OCI-LY7 (cell line): ENCODE measurements around the gene SRD5A3. TPM values are rescaled to one million over a fixed set of nuclear protein-coding genes. Genes with fewer than 3 reads are reported as not detected.
A peak's percentile ranks its signal among the peaks of the same experiment; 100 is the strongest.

Source experiments
- BruUV-seq: library from RNA; stranded (reverse); fragments of 400-500 nt; replicated peaks from 2 replicates; lab custom pipeline; 2021; lab: Mats Ljungman, UMichigan
- CTCF ChIA-PET: fragments of 300-600 bp; sonication (Branson Sonifier 250); formaldehyde crosslinking; loops from one replicate; lab custom pipeline; 2022; ENCODE audit warnings: antibody characterized with exemption; ENCODE audit not compliant: unreplicated experiment; lab: Charles Lee
- POLR2A ChIA-PET: fragments of 300-600 bp; sonication (Branson Sonifier 250); formaldehyde crosslinking; loops from one replicate; lab custom pipeline; 2022; ENCODE audit warnings: antibody characterized with exemption; lab: Charles Lee
- DNase-seq: peaks from one replicate; pipeline ENCODE4 v3.0.0-alpha.2; 2015; ENCODE audit warnings: low spot score
- H2AFZ ChIP-seq: fragments of 200-600 bp; sonication (generic), shearing (Covaris generic); 2 replicates; pipeline ENCODE4 v1.6.1; 2014; ENCODE audit warnings: mild to moderate bottlenecking, antibody characterized with exemption, low read length, moderate library complexity
- H3K27ac ChIP-seq: fragments of 200-600 bp; sonication (generic); 2 replicates; pipeline ENCODE4 v1.5.1; 2014; ENCODE audit warnings: mixed run types, low read depth, mild to moderate bottlenecking, moderate library complexity, low read length, inconsistent platforms; ENCODE audit not compliant: poor library complexity, severe bottlenecking
- H3K36me3 ChIP-seq: fragments of 200-600 bp; sonication (generic); 2 replicates; pipeline ENCODE4 v1.6.1; 2014; ENCODE audit warnings: mild to moderate bottlenecking, antibody characterized with exemption, low read length, moderate library complexity, mixed read lengths; ENCODE audit not compliant: insufficient read depth
- H3K4me1 ChIP-seq: fragments of 200-600 bp; sonication (generic); 2 replicates; pipeline ENCODE4 v1.5.1; 2014; ENCODE audit warnings: mild to moderate bottlenecking, low read length; ENCODE audit not compliant: insufficient read depth, poor library complexity, severe bottlenecking
- H3K4me2 ChIP-seq: fragments of 200-600 bp; sonication (generic); 2 replicates; pipeline ENCODE4 v1.6.1; 2014; ENCODE audit warnings: mild to moderate bottlenecking, low read length
- H3K4me3 ChIP-seq: fragments of 200-600 bp; sonication (generic); 2 replicates; pipeline ENCODE4 v1.5.1; 2014; ENCODE audit warnings: mild to moderate bottlenecking, low read depth, low read length; ENCODE audit not compliant: poor library complexity, severe bottlenecking
- H3K79me2 ChIP-seq: fragments of 200-600 bp; sonication (generic); 2 replicates; pipeline ENCODE4 v1.6.1; 2016; ENCODE audit warnings: low read depth, mild to moderate bottlenecking, low read length, moderate library complexity, mixed read lengths; ENCODE audit not compliant: insufficient read depth
- H3K9me2 ChIP-seq: fragments of 200-600 bp; sonication (generic); 2 replicates; pipeline ENCODE4 v1.6.1; 2016; ENCODE audit warnings: mild to moderate bottlenecking, low read length, mixed read lengths; ENCODE audit not compliant: insufficient read depth
- H3K9me3 ChIP-seq: fragments of 200-600 bp; sonication (generic); 2 replicates; pipeline ENCODE4 v1.6.1; 2014; ENCODE audit warnings: mild to moderate bottlenecking, mixed run types, low read length, mixed read lengths
- H4K20me1 ChIP-seq: fragments of 200-600 bp; sonication (generic); 2 replicates; pipeline ENCODE4 v1.6.1; 2014; ENCODE audit warnings: mild to moderate bottlenecking, antibody characterized with exemption, low read length, moderate library complexity, mixed read lengths; ENCODE audit not compliant: insufficient read depth
- EZH2phosphoT487 ChIP-seq: fragments of 200-600 bp; sonication (generic); IDR thresholded peaks from 2 replicates; pipeline ENCODE4 v1.6.1; 2018; ENCODE audit warnings: low read depth, borderline replicate concordance, mild to moderate bottlenecking, mixed run types, antibody characterized with exemption, low read length, moderate library complexity, mixed read lengths
- intact Hi-C: fragments of 100-400 bp; cut with micrococcal nuclease; formaldehyde crosslinking; loops from one replicate; pipeline ENCODE4 v1.10.0; 2022; ENCODE audit not compliant: unreplicated experiment
- total RNA-seq, 2 experiments: library from RNA; depleted of rRNA in 1 of 2; stranded (reverse); fragments of >200 nt in 1 of 2; shearing (Covaris generic) in 1 of 2; gene quantifications; 2 replicates each; pipeline ENCODE4 v1.2.3, GENCODE V29; 2014 to 2022
- TF ChIP-seq, protein P1 (sequence below): fragments of 200-600 bp; sonication (generic); conservative IDR thresholded peaks from 2 replicates; pipeline ENCODE4 v1.5.1; 2014; ENCODE audit warnings: mild to moderate bottlenecking, antibody characterized with exemption, low read length, moderate library complexity, mixed read lengths

Gene SRD5A3
- total RNA-seq, 2 experiments from 2014 or later = 3.9 to 15.3 TPM

DNA sequence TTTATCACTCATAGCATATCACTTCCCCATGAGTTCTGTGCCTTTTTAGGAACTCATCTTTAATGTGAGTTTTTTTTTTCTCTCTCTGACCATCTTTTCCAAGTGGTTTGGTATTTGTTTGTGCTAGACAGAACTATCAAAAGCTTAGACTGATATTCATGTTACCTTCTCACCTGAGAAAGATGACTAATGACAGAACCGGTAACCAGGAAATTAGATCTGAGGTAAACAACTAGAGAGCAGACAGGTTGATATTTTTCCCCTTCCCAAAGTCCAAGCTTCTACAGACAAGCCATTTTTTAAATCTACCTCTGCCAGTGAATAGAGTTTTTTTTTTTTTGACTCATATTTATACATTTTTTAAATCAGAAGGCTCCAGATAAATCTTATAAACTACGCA is 17.0 kb upstream of the SRD5A3 start:
- no peak for DNase-seq
- Histone ChIP-seq H3K27ac (no peak overlapping the region), H3K4me3 (no peak overlapping the region), H3K79me2 (no peaks in the 10 kb centered on the region), H3K9me2 (no peaks in the 10 kb centered on the region; the same call in 1 of the 2 replicates), H3K36me3 (no peaks in the 10 kb centered on the region), H3K9me3 (no peaks in the 10 kb centered on the region), H3K4me2 (no peak overlapping the region), H2AFZ (no peak overlapping the region), H4K20me1 (no peaks in the 10 kb centered on the region), H3K4me1 (no peaks in the 10 kb centered on the region)
- TF ChIP-seq, protein P1, sequence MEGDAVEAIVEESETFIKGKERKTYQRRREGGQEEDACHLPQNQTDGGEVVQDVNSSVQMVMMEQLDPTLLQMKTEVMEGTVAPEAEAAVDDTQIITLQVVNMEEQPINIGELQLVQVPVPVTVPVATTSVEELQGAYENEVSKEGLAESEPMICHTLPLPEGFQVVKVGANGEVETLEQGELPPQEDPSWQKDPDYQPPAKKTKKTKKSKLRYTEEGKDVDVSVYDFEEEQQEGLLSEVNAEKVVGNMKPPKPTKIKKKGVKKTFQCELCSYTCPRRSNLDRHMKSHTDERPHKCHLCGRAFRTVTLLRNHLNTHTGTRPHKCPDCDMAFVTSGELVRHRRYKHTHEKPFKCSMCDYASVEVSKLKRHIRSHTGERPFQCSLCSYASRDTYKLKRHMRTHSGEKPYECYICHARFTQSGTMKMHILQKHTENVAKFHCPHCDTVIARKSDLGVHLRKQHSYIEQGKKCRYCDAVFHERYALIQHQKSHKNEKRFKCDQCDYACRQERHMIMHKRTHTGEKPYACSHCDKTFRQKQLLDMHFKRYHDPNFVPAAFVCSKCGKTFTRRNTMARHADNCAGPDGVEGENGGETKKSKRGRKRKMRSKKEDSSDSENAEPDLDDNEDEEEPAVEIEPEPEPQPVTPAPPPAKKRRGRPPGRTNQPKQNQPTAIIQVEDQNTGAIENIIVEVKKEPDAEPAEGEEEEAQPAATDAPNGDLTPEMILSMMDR = no peak
- no peak for TF ChIP-seq EZH2phosphoT487
- intact Hi-C loops = loop anchor here (10.0 kb wide), 1 partner anchor 144 kb away; no protein-coding TSS in a partner anchor
- no TSS peak for BruUV-seq
- CTCF ChIA-PET = interaction anchor here (0.5 kb wide), 1 partner anchor 58 kb away, joined by 3 read pairs; no protein-coding TSS in a partner anchor
- POLR2A ChIA-PET = no interaction called here

DNA sequence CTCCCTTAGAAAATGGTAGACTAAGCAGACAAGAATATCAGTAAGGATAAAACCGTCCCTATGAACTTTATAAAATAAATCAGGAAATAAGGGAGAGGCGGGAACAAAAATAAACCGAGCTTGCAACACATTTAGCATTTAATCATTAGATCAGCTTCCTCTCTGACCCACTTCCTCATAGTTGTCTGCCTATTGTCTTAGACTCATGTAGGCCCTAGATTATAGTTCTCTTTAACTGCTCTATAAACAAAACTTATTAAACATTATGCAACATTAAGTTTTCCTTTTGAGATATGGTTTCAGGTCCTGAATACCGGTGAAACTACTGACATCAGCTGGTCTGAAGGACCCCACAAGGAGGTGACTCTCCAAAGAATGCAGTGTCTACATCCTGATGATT is 15.8 kb upstream of the SRD5A3 start:
- no peaks in the 10 kb centered on the region for H3K36me3 ChIP-seq
- no peak overlapping the region for H3K27ac ChIP-seq
- no peaks in the 10 kb centered on the region for H3K79me2 ChIP-seq
- H3K4me1 ChIP-seq = no peaks in the 10 kb centered on the region
- ChIA-PET CTCF (no interaction called here), POLR2A (no interaction called here)
- BruUV-seq = no TSS peak
- no peak for DNase-seq
- TF ChIP-seq EZH2phosphoT487 = no peak
- TF ChIP-seq, protein P1 = no peak
- H2AFZ ChIP-seq = peak overlapping the region; percentile 16; the same call in 1 of the 2 replicates
- no peaks in the 10 kb centered on the region for H3K9me3 ChIP-seq
- H3K4me3 ChIP-seq = no peak overlapping the region
- no peaks in the 10 kb centered on the region; the same call in 1 of the 2 replicates for H3K9me2 ChIP-seq
- no peak overlapping the region for H3K4me2 ChIP-seq
- intact Hi-C loops = no loop called here
- H4K20me1 ChIP-seq = no peaks in the 10 kb centered on the region

DNA sequence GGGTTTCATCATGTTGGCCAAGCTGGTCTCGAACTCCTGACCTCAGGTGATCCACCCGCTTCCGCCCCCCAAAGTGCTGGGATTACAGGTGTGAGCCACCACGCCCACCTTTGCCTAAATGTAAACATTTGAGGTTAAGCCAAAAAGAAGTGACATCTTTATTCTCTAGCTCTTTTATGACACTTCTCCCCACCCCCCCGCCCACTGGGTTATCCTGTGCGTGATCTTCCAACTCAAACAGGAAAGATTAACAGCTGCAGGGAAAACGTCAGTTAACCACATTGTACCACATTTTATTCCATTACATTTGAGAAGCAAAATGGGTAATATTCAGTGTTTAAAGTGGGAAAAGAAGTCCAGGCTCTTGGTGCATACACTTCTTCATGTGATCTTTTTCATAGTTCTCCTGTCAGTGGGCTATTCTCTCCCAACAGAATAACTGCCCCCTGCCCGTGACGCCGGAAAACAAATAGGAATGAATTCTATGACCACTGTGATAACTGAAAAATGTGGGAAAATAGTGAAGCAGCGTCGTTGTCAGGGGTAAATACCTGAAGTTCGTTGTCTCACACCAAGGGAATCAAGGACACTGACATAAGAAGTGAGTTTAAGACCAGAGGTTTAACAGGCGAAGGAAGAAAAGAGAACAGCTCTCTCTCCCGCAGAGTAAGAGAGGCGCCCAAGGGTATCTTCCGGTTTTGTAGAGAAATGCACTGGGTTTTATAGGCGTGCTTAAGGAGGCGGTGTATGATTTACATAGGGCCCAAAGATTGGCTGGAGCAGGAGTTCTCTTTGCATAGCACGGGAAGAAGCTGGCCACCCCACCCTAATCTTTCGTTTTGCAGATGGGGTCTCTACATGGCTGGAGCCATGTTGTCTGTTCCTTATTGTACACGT is 9.7 kb upstream of the SRD5A3 start:
- H3K4me1 ChIP-seq = no peaks in the 10 kb centered on the region
- ChIA-PET POLR2A (no interaction called here), CTCF (no interaction called here)
- TF ChIP-seq, protein P1 = no peak
- no peak for TF ChIP-seq EZH2phosphoT487
- intact Hi-C loops = no loop called here
- H2AFZ ChIP-seq = no peak overlapping the region
- H3K27ac ChIP-seq = no peak overlapping the region
- no peaks in the 10 kb centered on the region for H3K79me2 ChIP-seq
- no peaks in the 10 kb centered on the region for H3K9me2 ChIP-seq
- no peak overlapping the region for H3K4me2 ChIP-seq
- no TSS peak for BruUV-seq
- H3K36me3 ChIP-seq = no peaks in the 10 kb centered on the region
- H3K4me3 ChIP-seq = no peak overlapping the region
- DNase-seq = no peak
- no peaks in the 10 kb centered on the region for H4K20me1 ChIP-seq
- H3K9me3 ChIP-seq = no peaks in the 10 kb centered on the region
